GM12892 (cell line): Measurements from ENCODE around the gene FCER1G.

ENCODE experiments used
- POLR2A ChIP-seq: IDR thresholded peaks from 2 replicates; pipeline ENCODE4 v1.6.1; 2011; ENCODE audit warnings: low read depth, low read length, control low read depth
- POLR2AphosphoS5 ChIP-seq: IDR thresholded peaks from 2 replicates; pipeline ENCODE4 v1.6.1; 2011; ENCODE audit warnings: low read depth, low read length, control low read depth

DNA sequence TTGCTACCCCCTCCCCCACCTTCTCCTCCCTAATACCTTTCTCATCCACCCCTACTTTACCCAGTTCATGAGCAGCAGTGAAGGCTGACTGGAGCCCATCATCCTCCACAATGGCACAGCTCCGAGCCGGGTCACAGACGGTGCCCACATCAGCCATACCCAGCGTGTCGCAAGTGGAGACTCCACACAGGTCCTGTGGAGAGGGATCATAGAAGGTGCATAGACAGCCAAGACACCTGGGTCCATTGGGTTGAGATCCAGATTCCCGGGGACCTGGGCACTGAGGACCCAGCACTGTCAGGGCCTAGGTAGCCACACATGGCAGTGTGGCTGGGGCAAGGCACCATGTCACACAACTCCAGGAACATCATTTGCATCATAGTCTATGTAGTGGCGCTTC, 19.0 kb upstream of the FCER1G start:
- TF ChIP-seq POLR2A (no peak), POLR2AphosphoS5 (no peak)
